OCI-LY7 (cell line): Measurements from ENCODE around the gene MEST. TPM values are rescaled to one million over a fixed set of nuclear protein-coding genes. Genes with fewer than 3 reads are reported as not detected.

ENCODE experiments used
- BruUV-seq: library from RNA; stranded (reverse); fragments of 400-500 nt; replicated peaks from 2 replicates; lab custom pipeline; 2021; lab: Mats Ljungman, UMichigan
- CTCF ChIA-PET: fragments of 300-600 bp; sonication (Branson Sonifier 250); formaldehyde crosslinking; loops from one replicate; lab custom pipeline; 2022; ENCODE audit warnings: antibody characterized with exemption; ENCODE audit not compliant: unreplicated experiment; lab: Charles Lee
- POLR2A ChIA-PET: fragments of 300-600 bp; sonication (Branson Sonifier 250); formaldehyde crosslinking; loops from one replicate; lab custom pipeline; 2022; ENCODE audit warnings: antibody characterized with exemption; lab: Charles Lee
- DNase-seq: peaks from one replicate; pipeline ENCODE4 v3.0.0-alpha.2; 2015; ENCODE audit warnings: low spot score
- H2AFZ ChIP-seq: fragments of 200-600 bp; sonication (generic), shearing (Covaris generic); 2 replicates; pipeline ENCODE4 v1.6.1; 2014; ENCODE audit warnings: mild to moderate bottlenecking, antibody characterized with exemption, low read length, moderate library complexity
- H3K27ac ChIP-seq: fragments of 200-600 bp; sonication (generic); 2 replicates; pipeline ENCODE4 v1.5.1; 2014; ENCODE audit warnings: mixed run types, low read depth, mild to moderate bottlenecking, moderate library complexity, low read length, inconsistent platforms; ENCODE audit not compliant: poor library complexity, severe bottlenecking
- H3K36me3 ChIP-seq: fragments of 200-600 bp; sonication (generic); 2 replicates; pipeline ENCODE4 v1.6.1; 2014; ENCODE audit warnings: mild to moderate bottlenecking, antibody characterized with exemption, low read length, moderate library complexity, mixed read lengths; ENCODE audit not compliant: insufficient read depth
- H3K4me1 ChIP-seq: fragments of 200-600 bp; sonication (generic); 2 replicates; pipeline ENCODE4 v1.5.1; 2014; ENCODE audit warnings: mild to moderate bottlenecking, low read length; ENCODE audit not compliant: insufficient read depth, poor library complexity, severe bottlenecking
- H3K4me2 ChIP-seq: fragments of 200-600 bp; sonication (generic); 2 replicates; pipeline ENCODE4 v1.6.1; 2014; ENCODE audit warnings: mild to moderate bottlenecking, low read length
- H3K4me3 ChIP-seq: fragments of 200-600 bp; sonication (generic); 2 replicates; pipeline ENCODE4 v1.5.1; 2014; ENCODE audit warnings: mild to moderate bottlenecking, low read depth, low read length; ENCODE audit not compliant: poor library complexity, severe bottlenecking
- H3K79me2 ChIP-seq: fragments of 200-600 bp; sonication (generic); 2 replicates; pipeline ENCODE4 v1.6.1; 2016; ENCODE audit warnings: low read depth, mild to moderate bottlenecking, low read length, moderate library complexity, mixed read lengths; ENCODE audit not compliant: insufficient read depth
- H3K9me2 ChIP-seq: fragments of 200-600 bp; sonication (generic); 2 replicates; pipeline ENCODE4 v1.6.1; 2016; ENCODE audit warnings: mild to moderate bottlenecking, low read length, mixed read lengths; ENCODE audit not compliant: insufficient read depth
- H3K9me3 ChIP-seq: fragments of 200-600 bp; sonication (generic); 2 replicates; pipeline ENCODE4 v1.6.1; 2014; ENCODE audit warnings: mild to moderate bottlenecking, mixed run types, low read length, mixed read lengths
- H4K20me1 ChIP-seq: fragments of 200-600 bp; sonication (generic); 2 replicates; pipeline ENCODE4 v1.6.1; 2014; ENCODE audit warnings: mild to moderate bottlenecking, antibody characterized with exemption, low read length, moderate library complexity, mixed read lengths; ENCODE audit not compliant: insufficient read depth
- CTCF ChIP-seq: fragments of 200-600 bp; sonication (generic); conservative IDR thresholded peaks from 2 replicates; pipeline ENCODE4 v1.5.1; 2014; ENCODE audit warnings: mild to moderate bottlenecking, antibody characterized with exemption, low read length, moderate library complexity, mixed read lengths
- EZH2phosphoT487 ChIP-seq: fragments of 200-600 bp; sonication (generic); IDR thresholded peaks from 2 replicates; pipeline ENCODE4 v1.6.1; 2018; ENCODE audit warnings: low read depth, borderline replicate concordance, mild to moderate bottlenecking, mixed run types, antibody characterized with exemption, low read length, moderate library complexity, mixed read lengths
- intact Hi-C: fragments of 100-400 bp; cut with micrococcal nuclease; formaldehyde crosslinking; loops from one replicate; pipeline ENCODE4 v1.10.0; 2022; ENCODE audit not compliant: unreplicated experiment
- total RNA-seq, 2 experiments: library from RNA; depleted of rRNA in 1 of 2; stranded (reverse); fragments of >200 nt in 1 of 2; shearing (Covaris generic) in 1 of 2; gene quantifications; 2 replicates each; pipeline ENCODE4 v1.2.3, GENCODE V29; 2014 to 2022

Gene MEST
- total RNA-seq, 2 experiments from 2014 or later = 1.5 to 5.2 TPM

- H3K27ac ChIP-seq = no peak overlapping the region
- no peak for DNase-seq
- H3K4me1 ChIP-seq = peaks cover 13% of the 10 kb centered on the region
- H2AFZ ChIP-seq = no peak overlapping the region
- H3K79me2 ChIP-seq = no peaks in the 10 kb centered on the region
- H4K20me1 ChIP-seq = no peaks in the 10 kb centered on the region
- H3K9me2 ChIP-seq = 0 out of 2 replicates have a peak, but pooled peaks cover 3% of the 10 kb centered on the region
- intact Hi-C loops = no loop called here
- no peaks in the 10 kb centered on the region for H3K9me3 ChIP-seq
- no peak overlapping the region for H3K4me3 ChIP-seq
- no TSS peak for BruUV-seq
- no peak overlapping the region for H3K4me2 ChIP-seq
- no peaks in the 10 kb centered on the region for H3K36me3 ChIP-seq
- POLR2A ChIA-PET = no interaction called here
- TF ChIP-seq EZH2phosphoT487 = no peak
- TF ChIP-seq CTCF = no peak
- CTCF ChIA-PET = no interaction called here
Measured at GRCh38 chr7:130475776-130476175, 16.1 kb upstream of the MEST start.

GRCh38 chr7:130476297-130477150 lies 15.4 kb upstream of the MEST start:
- no peaks in the 10 kb centered on the region for H3K36me3 ChIP-seq
- BruUV-seq = no TSS peak
- no peaks in the 10 kb centered on the region for H4K20me1 ChIP-seq
- no peak for TF ChIP-seq EZH2phosphoT487
- TF ChIP-seq CTCF = no peak
- CTCF ChIA-PET = no interaction called here
- no peaks in the 10 kb centered on the region for H3K9me3 ChIP-seq
- no peak overlapping the region for H3K27ac ChIP-seq
- H2AFZ ChIP-seq = no peak overlapping the region
- 0 out of 2 replicates have a peak, but pooled peaks cover 3% of the 10 kb centered on the region for H3K9me2 ChIP-seq
- H3K79me2 ChIP-seq = no peaks in the 10 kb centered on the region
- POLR2A ChIA-PET = interaction anchor here (1.3 kb wide), 1 partner anchor 49 kb away, joined by 3 read pairs; no protein-coding TSS in a partner anchor
- DNase-seq = no peak
- intact Hi-C loops = no loop called here
- peaks cover 13% of the 10 kb centered on the region for H3K4me1 ChIP-seq
- no peak overlapping the region for H3K4me2 ChIP-seq
- H3K4me3 ChIP-seq = no peak overlapping the region

- 0 out of 2 replicates have a peak, but pooled peaks cover 3% of the 10 kb centered on the region for H3K9me2 ChIP-seq
- H3K4me1 ChIP-seq = no peaks in the 10 kb centered on the region
- H3K79me2 ChIP-seq = no peaks in the 10 kb centered on the region
- no peaks in the 10 kb centered on the region for H4K20me1 ChIP-seq
- intact Hi-C loops = no loop called here
- H3K36me3 ChIP-seq = no peaks in the 10 kb centered on the region
- no peak overlapping the region for H2AFZ ChIP-seq
- no peak overlapping the region for H3K4me3 ChIP-seq
- H3K27ac ChIP-seq = no peak overlapping the region
- BruUV-seq = no TSS peak
- ChIA-PET POLR2A (interaction anchor here (0.6 kb wide), 2 partner anchors 98 to 912 kb away, joined by 3 to 4 read pairs; no protein-coding TSS in a partner anchor), CTCF (no interaction called here)
- no peaks in the 10 kb centered on the region for H3K9me3 ChIP-seq
- no peak overlapping the region for H3K4me2 ChIP-seq
- no peak for DNase-seq
- TF ChIP-seq CTCF (no peak), EZH2phosphoT487 (no peak)
Measured at GRCh38 chr7:130478991-130479390, 12.9 kb upstream of the MEST start.
